SH-SY5Y (cell line): ENCODE measurements around the gene AOC3.

Experiments used
- GATA2 ChIP-seq: IDR thresholded peaks from 2 replicates; pipeline ENCODE4 v1.6.1; 2011; ENCODE audit warnings: mild to moderate bottlenecking, low read depth, low read length
- GATA3 ChIP-seq: IDR thresholded peaks from 2 replicates; pipeline ENCODE4 v1.6.1; 2011; ENCODE audit warnings: low read depth, mild to moderate bottlenecking, low read length, moderate library complexity

AOC3 gene

DNA sequence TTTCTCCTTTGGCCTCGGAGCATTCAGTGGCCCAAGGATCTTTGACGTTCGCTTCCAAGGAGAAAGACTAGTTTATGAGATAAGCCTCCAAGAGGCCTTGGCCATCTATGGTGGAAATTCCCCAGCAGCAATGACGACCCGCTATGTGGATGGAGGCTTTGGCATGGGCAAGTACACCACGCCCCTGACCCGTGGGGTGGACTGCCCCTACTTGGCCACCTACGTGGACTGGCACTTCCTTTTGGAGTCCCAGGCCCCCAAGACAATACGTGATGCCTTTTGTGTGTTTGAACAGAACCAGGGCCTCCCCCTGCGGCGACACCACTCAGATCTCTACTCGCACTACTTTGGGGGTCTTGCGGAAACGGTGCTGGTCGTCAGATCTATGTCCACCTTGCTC is 1.4 kb downstream of the AOC3 start:
- TF ChIP-seq GATA2 = no peak
- no peak for TF ChIP-seq GATA3

DNA sequence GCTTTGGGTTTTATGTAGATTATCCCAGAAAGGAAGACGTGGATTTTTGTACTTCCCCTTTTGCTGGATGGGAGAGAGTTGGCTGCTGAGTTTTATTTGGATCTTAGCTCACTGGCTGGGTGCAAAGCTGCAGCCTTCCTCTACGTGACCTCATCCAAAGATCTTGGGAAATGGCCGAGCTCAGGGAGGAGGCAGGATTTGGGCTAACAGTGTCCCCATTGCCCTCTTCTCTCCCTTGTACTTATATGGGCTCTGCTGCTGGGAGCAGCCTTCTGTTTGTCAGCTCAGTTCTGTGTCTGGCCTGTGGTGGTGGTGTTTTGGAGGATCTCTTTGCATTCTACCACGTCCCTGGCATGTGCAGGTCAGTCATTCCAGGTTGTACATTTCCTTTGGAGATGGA is 2.0 kb downstream of the AOC3 start:
- TF ChIP-seq GATA2 (no peak), GATA3 (no peak)

DNA sequence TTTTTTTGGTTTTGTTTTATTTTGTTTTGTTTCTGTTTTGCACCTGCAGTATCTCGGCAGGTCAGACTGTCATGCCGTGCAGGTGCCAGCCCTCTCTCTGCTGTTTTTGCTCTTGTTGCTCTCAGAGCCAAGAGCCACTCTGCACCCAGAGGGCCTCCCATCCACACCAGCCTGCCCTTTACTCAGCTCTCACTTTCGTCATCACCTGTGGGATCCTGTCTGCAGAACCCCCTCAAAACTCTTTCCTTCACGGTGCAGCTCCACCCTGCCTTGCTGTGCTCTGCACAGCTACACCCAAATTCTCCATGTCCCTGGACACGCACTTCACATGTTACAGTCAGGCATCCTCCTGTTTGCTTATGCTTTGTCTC is 2.6 kb downstream of the AOC3 start:
- TF ChIP-seq GATA2 (no peak), GATA3 (no peak)

DNA sequence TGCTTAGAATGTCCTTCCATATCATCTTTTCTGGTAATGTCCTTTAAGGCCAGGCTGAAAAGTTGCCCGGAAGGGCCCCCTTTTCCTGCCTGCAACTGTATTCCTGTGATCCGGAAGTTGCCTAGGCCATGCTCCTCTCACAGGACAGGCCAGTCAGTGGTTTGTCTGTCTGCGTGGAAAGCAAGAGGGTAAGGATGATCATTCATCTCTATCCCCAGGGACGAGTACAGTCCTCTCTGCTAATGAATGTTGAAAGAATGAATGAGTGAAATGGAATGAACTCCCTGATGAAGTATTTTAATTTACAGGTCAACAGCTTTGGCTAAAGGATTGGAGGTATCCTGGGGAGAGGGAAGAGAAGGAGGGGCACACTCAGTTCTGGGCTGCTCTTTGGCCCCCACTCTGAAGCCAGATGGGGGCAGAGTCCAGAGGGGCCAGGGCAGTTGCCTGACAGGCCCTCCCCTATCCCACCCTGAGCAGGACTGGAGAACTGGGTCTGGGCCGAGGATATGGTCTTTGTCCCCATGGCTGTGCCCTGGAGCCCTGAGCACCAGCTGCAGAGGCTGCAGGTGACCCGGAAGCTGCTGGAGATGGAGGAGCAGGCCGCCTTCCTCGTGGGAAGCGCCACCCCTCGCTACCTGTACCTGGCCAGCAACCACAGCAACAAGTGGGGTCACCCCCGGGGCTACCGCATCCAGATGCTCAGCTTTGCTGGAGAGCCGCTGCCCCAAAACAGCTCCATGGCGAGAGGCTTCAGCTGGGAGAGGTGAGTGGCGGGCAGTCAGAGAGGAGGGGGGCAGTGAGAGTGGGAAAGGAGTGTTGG is 3.2 kb downstream of the AOC3 start:
- TF ChIP-seq GATA3 (no peak), GATA2 (no peak)

DNA sequence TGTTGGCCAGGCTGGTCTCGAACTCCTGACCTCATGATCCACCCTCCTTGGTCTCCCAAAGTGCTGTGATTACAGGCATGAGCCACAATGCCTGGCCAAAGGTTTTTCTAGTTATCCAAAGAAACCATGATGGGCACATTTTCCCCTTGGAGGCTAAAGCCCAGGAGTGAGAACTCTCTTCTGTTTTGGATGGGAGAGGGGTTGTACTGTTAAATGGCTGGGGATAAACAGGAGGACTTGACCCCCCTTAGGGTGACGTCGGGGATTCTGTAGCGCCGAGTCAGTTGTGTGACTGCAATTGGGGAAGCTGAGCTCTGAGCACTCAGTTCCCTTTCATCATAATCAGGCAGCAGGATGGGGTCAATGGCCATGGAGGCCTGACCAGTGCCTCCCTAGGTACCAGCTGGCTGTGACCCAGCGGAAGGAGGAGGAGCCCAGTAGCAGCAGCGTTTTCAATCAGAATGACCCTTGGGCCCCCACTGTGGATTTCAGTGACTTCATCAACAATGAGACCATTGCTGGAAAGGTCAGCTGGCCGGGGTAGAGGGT is 4.1 kb downstream of the AOC3 start:
- TF ChIP-seq GATA2 = no peak
- no peak for TF ChIP-seq GATA3

DNA sequence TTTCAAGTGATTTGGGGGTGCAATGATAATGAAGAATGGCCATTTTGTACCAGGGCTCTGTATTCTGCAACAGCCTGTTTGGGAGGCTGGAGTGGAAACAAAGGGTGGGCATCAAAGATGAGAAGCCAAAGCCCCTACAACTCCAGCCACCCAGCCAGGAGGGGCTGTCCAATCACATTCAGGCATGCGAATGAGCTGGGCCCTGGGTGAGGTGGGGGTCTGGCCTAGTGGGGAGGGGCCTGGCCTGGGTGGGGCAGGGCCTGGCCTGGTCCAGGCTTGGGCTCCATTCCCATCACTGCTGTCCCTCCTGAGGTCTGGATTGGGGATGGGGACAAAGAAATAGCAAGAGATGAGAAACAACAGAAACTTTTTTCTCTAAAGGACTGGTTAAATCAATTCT is 6.4 kb downstream of the AOC3 start:
- no peak for TF ChIP-seq GATA3
- TF ChIP-seq GATA2 = no peak

DNA sequence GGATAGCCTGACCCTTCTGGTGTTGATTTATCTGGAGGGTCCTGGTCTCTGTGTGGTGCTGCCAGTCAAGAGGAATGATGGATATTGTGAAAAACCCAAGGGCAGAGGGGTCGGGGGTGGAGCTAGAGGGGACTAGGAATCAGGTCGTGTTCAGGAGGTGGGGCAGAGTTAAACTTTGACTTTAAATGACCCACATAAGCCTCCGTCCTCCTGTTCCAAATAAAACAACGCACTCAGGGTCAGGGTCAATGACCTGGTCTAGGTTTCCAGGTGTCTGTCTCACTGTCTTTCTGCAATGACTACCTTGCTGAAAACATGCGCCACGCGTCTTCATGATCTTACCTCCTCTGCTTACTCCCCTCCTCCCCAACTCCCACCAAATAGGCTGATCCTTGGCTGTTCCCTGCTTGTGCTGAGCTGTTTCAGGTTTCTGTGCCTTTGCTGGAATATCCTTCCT is 14.7 kb downstream of the AOC3 start:
- TF ChIP-seq GATA2 (no peak), GATA3 (no peak)

DNA sequence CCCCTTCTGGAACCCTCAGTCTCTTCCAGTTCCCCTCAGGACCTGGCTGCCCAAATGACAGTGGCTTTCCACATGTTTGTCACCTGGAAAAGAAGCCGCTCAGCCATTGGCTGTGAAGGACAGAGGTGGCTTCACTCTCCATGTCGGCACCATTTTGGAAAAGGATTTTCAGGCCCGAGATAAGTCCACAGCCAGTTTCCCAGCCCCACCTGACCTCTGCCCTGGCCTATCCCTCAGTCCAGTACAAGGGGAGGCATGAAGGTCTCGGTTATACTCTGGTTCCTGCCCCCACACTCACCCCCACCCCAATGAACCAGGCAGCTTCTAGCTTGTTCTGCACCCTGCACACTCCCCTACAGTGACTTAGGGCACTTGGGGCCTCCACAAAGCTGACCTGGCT is 15.2 kb downstream of the AOC3 start:
- TF ChIP-seq GATA2 = no peak
- no peak for TF ChIP-seq GATA3

DNA sequence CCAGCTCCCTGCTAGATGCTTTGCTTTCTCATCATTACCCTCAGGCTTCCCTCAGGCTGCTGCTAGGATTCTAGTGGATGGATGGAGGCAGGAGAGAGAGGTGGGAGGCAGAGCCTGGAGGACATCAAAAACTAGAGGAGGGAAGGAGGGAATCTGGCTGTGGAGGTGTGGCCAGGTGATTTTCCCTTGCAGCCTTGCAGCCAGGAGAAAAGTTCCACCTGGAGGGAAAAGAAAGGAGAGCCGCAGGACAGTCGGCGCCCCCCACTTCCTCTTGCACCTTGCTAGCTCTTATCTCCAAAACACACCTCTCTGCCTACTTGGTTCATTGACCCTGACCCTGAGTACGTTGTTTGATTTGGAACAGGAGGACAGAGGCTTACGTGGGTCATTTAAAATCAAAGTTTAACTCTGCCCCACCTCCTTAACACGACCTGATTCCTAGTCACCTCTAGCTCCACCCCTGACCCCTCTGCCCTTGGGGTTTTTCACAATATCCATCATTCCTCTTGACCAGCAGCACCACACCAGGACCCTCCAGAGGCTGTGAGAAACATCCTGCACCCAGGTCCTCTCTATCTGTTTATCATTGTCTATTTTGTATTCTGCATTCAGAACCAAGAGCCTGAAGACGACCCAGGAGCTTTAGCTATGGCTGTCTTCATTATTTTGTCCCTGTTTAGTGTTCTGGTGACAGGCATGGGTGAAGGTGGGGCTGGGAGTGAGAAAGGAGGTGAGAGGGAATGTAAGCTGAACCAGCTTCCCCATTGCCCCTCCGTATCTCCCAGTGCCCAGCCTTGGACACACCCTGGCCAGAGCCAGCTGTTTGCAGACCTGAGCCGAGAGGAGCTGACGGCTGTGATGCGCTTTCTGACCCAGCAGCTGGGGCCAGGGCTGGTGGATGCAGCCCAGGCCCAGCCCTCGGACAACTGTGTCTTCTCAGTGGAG is 15.9 kb downstream of the AOC3 start:
- no peak for TF ChIP-seq GATA3
- no peak for TF ChIP-seq GATA2

DNA sequence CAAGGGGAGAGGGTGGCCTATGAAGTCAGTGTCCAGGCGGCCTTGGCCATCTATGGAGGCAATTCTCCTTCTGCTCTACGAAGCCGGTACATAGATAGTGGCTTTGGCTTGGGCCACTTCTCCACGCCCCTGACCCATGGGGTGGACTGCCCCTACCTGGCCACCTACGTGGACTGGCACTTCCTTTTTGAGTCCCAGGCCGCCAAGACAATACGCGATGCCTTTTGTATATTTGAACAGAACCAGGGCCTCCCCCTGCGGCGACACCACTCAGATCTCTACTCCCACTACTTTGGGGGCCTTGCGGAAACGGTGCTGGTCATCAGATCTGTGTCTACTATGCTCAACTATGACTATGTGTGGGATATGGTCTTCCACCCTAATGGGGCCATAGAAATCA is 17.3 kb downstream of the AOC3 start:
- TF ChIP-seq GATA3 = no peak
- TF ChIP-seq GATA2 = no peak

DNA sequence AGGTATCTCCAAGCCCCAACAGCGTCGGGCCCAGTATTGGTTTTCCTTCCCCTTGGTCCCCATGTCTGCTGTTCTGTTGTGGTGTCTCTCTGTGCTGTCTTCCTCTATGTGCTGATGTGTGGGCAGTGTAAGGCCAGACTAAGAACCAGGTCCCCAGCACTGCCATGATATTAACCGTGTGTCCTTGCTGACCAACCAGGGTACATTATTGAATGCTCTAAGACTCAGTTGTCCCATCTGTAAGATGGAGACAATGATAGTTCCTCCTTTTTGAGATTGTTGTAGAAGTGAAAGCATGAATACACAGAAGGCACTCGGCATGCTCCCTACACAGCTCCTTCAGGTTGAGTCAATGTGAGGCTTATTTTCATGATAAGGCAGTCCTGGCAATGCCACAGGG is 20.6 kb downstream of the AOC3 start:
- no peak for TF ChIP-seq GATA3
- no peak for TF ChIP-seq GATA2

DNA sequence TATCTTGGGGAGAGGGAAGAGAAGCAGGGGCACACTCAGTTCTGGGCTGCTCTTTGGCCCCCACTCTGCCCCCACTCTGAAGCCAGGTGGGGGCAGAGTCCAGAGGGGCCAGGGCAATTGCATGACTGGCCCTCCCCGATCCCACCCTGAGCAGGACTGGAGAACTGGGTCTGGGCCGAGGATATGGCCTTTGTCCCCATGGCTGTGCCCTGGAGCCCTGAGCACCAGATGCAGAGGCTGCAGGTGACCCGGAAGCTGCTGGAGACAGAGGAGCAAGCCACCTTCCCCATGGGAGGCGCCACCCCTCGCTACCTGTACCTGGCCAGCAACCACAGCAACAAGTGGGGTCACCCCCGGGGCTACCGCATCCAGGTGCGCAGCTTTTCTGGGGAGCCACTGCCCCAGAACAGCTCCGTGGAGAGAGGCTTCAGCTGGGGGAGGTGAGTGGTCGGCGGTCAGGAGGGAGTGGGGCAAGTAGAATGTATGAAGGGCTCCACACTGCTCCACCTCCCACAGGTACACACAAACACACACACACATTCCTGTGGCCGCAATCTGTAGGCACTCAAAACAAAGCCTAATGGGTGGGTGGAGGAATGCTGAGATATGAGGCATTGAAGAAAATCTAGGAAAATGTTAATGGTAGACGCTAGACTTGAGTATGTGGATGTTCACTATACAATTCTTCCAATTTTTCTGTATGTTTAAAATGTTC is 21.4 kb downstream of the AOC3 start:
- TF ChIP-seq GATA3 (no peak), GATA2 (no peak)

DNA sequence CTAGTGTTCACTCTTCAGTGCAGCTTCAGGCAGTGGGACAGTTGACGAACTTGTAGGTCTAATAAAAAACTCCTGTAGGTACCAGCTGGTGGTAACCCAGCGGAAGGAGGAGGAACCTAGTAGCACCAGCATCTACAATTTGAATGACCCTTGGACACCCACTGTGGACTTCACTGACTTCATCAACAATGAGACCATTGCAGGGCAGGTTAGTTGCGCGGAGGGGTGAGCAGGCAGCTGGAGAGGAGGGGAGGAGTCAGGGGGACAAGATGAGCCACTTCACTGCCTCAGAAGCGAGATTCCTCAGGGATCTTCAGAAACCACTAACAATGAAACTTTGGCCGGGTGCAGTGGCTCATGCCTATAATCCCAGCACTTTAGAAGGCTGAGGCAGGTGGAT is 22.3 kb downstream of the AOC3 start:
- no peak for TF ChIP-seq GATA2
- no peak for TF ChIP-seq GATA3

DNA sequence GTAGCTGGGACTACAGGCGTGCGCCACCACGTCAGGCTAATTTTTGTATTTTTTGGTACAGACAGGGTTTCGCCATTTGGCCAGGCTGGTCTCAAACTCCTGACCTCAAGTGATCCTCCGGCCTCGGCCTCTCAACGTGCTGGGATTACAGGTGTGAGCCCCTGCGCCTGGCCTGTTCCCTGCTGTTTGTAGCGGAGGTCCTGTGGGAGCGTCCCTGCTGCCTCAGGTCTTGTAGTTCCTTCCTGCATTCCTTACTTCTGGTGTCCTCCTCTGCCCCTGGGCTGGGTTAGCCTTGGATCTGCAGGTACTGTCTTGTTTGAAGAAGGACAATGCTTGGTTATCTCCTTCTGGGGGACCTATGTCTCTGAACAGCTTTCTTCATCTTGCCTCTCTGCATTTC is 26.0 kb downstream of the AOC3 start:
- TF ChIP-seq GATA2 (no peak), GATA3 (no peak)
